ENCODE results near the gene IGF2R.

GRCh38 chr6:159951772-159952171 lies 17.1 kb upstream of the IGF2R start:
- TF ChIP-seq CTCF (IDR thresholded peaks at IDR 0.05; ENCODE audit: poor library complexity), result no peak
- no peak for TF ChIP-seq EZH2 (IDR thresholded peaks at IDR 0.05; ENCODE audit: borderline replicate concordance)
- TF ChIP-seq EZH2phosphoT487 (IDR thresholded peaks at IDR 0.05; ENCODE audit: low read depth, severe bottlenecking, unreplicated experiment), result no peak
